ENCODE data around the gene FAM83E.
A peak's percentile ranks its signal among the peaks of the same experiment; 100 is the strongest.

Gene FAM83E

DNA sequence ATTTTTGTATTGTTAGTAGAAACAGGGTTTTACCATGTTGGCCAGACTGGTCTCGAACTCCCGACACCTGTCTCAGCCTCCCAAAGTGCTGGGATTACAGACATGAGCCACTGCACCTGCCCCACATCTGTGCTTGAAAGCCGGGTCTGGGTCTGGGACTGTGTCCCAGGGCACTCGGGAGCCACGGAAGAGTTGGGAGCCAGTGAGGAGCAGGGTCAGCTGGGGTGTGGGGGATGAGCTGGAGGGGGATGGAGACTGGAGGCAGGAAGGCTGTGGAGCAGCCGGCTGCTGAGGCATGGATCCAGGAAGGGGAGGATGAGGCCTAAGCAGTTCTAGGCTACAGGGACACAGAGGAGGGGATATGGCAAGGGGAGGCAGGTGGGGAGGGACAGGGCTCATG lies 19.0 kb downstream of the FAM83E start:
- TF ChIP-seq, protein P1, sequence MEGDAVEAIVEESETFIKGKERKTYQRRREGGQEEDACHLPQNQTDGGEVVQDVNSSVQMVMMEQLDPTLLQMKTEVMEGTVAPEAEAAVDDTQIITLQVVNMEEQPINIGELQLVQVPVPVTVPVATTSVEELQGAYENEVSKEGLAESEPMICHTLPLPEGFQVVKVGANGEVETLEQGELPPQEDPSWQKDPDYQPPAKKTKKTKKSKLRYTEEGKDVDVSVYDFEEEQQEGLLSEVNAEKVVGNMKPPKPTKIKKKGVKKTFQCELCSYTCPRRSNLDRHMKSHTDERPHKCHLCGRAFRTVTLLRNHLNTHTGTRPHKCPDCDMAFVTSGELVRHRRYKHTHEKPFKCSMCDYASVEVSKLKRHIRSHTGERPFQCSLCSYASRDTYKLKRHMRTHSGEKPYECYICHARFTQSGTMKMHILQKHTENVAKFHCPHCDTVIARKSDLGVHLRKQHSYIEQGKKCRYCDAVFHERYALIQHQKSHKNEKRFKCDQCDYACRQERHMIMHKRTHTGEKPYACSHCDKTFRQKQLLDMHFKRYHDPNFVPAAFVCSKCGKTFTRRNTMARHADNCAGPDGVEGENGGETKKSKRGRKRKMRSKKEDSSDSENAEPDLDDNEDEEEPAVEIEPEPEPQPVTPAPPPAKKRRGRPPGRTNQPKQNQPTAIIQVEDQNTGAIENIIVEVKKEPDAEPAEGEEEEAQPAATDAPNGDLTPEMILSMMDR (IDR thresholded peaks at IDR 0.05): no peak
- intact Hi-C loops (cut with DNase I; ENCODE audit: low total_unique reads): no loop called here
- H3K36me3 ChIP-seq: no peaks in the 10 kb centered on the region
- H3K27ac ChIP-seq: no peak overlapping the region
- no peaks in the 10 kb centered on the region for H3K4me1 ChIP-seq
- H3K4me3 ChIP-seq: no peak overlapping the region
- H3K27me3 ChIP-seq: peaks cover 0 to 45% of the 10 kb centered on the region in 2 donors
- DNase-seq: no peak
- H3K9me3 ChIP-seq: no peaks in the 10 kb centered on the region

DNA sequence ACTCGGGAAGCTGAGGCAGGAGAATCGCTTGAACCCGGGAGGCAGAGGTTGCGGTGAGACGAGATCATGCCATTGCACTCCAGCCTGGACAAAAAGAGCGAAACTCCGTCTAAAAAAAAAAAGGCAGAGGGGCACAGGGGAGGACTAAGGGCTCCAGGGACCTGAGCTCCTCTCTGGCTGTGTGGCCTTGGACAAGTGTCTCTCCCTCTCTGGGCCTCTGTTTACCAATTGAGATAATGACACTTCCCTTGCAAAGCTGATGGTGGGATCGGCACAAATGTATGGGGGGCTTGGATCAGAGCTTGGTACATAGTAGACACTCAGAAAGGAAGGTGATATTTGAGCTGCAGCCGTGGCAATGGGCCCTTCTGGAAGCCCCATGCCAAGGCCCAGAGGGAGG lies 19.7 kb downstream of the FAM83E start:
- H3K27ac ChIP-seq: no peak overlapping the region
- no peaks in the 10 kb centered on the region for H3K36me3 ChIP-seq
- no peak for DNase-seq
- no peaks in the 10 kb centered on the region for H3K9me3 ChIP-seq
- no peak overlapping the region for H3K4me3 ChIP-seq
- H3K27me3 ChIP-seq: peaks cover 0 to 45% of the 10 kb centered on the region in 2 donors
- TF ChIP-seq, protein P1 (IDR thresholded peaks at IDR 0.05): no peak
- no peaks in the 10 kb centered on the region for H3K4me1 ChIP-seq
- intact Hi-C loops (cut with DNase I; ENCODE audit: low total_unique reads): no loop called here

DNA sequence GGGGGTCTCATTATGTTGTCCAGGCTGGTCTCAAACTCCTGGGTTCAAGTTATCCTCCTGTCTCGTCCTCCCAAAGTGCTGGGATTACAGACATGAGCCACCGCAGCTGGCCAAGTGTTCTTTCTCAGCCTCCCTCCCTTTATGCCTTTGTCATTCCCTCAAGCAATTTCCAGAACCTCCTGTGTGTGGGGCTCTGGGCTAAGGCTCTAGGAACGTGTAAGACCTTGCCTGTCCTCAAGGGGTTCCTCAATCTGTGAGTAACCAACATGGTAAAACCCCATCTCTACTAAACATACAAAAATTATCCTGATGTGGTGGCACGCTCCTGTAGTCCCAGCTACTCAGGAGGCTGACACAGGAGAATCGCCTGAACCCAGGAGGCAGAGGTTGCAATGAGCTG lies 23.9 kb downstream of the FAM83E start:
- no peaks in the 10 kb centered on the region for H3K9me3 ChIP-seq
- no peak overlapping the region for H3K4me3 ChIP-seq
- DNase-seq: no peak
- intact Hi-C loops (cut with DNase I; ENCODE audit: low total_unique reads): no loop called here
- peaks cover 0 to 32% of the 10 kb centered on the region in 2 donors for H3K27me3 ChIP-seq
- peaks cover 0 to 9% (median 4%) of the 10 kb centered on the region in 4 donors for H3K4me1 ChIP-seq
- no peaks in the 10 kb centered on the region for H3K36me3 ChIP-seq
- TF ChIP-seq, protein P1 (IDR thresholded peaks at IDR 0.05): no peak
- H3K27ac ChIP-seq: no peak overlapping the region

DNA sequence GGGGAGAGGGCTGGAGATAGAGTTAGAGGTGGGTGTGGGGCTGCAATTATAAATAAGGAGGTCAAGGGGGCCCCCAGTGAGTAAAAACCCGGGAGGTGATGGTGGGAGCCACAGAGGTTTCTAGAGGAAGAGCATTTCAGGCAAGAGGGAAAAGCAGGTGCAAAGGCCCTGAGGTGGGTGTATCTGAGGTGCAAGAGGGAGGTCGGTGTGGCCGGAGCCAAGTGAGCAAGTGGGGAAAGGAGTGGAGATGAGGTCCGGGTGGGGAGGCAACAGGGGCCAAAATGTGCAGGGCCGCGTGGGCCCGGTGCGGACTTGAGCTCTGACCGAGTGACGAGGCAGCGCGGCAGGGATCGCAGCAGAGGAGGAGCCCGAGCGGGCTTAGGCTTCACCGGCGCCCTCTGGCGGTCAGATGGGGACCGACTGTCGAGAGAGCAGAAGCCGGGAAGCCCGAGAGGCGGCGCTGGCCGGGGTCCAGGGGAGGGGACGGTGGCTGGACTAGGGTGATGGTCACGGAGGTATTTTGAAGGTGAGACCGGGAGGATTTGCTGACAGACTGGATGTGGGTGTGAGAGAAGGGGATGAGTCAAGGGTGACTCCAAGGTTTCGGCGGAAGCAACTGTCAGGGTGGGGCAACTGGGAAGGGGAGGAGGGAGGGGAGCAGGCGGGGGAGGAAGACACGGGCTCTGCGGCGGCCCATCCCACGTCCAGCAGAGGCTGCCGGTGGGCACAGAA lies 26.0 kb downstream of the FAM83E start:
- Histone ChIP-seq H3K4me3 (peak overlapping the region; percentile 27 to 33), H3K27me3 (peaks cover 0 to 35% of the 10 kb centered on the region in 2 donors), H3K27ac (no peak overlapping the region), H3K4me1 (peaks cover 0 to 11% (median 4%) of the 10 kb centered on the region in 4 donors), H3K36me3 (no peaks in the 10 kb centered on the region), H3K9me3 (no peaks in the 10 kb centered on the region)
- TF ChIP-seq, protein P1 (IDR thresholded peaks at IDR 0.05): peak; percentile 79 to 87
- intact Hi-C loops (cut with DNase I; ENCODE audit: low total_unique reads): no loop called here
- peak; percentile 81 to 89 for DNase-seq

DNA sequence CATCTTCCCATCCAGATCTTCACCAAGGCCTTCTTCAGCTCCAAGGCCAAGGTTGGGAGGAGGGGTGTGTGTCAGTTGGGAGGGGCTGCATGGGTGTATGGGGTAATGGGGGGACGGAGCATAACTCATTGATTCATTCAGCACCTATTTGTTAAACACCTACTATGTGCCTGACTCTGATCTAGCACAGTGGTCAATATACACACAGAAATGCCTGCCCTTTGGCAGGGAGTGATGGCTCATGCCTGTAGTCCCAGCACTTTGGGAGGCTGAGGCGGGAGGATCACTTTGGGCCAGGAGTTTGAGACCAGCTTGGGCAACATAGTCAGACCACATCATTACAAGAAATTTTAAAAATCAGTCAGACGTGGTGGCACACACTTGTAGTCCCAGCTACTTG lies 27.5 kb downstream of the FAM83E start:
- no peak overlapping the region for H3K4me3 ChIP-seq
- DNase-seq: no peak
- H3K27me3 ChIP-seq: peaks cover 0 to 35% of the 10 kb centered on the region in 2 donors
- peaks cover 0 to 11% (median 4%) of the 10 kb centered on the region in 4 donors for H3K4me1 ChIP-seq
- TF ChIP-seq, protein P1 (IDR thresholded peaks at IDR 0.05): no peak
- no peak overlapping the region for H3K27ac ChIP-seq
- no peaks in the 10 kb centered on the region for H3K36me3 ChIP-seq
- intact Hi-C loops (cut with DNase I; ENCODE audit: low total_unique reads): no loop called here
- H3K9me3 ChIP-seq: no peaks in the 10 kb centered on the region
